Measurements from ENCODE around the gene ATP2B2.

The ATP2B2 gene

DNA sequence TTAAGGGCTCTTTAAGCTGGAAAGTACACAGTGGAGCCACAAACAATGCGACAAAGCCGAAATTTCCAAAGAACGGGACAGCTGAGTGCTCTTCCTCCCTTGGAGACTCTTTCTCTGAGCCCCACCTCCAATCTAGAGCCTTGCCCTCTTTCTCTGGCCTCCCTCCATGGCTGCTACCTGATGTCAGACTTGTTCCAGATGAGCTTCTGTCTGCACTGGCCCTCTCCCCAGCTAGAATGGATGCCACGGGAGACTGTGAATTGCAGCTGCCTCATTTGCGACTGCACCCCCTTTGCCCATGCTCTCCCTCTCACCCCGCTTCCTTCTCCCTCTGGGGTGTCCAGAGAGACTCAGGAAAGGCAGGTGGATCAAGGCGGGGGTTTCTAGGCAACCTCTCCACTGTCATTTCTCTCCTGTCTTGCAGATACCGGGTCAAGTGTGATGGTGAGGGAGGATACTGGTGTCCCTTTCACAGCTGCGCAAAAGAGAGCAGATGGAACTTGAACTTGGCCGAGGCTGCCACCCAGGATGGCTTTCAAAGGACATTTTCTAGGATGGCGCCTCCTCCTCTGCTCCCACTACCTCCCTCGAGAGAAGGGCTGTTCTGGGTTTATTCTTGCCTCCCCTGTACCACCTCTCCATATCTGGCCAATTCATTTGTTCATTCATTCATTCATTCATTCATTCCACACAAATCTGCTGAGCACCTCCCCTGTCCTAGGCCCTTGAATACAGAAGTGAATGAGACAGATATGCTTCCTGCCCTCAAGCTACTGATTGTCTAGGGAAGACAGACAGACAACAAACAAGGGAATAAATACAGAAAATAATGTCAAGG is 12.8 kb downstream of the ATP2B2 start:
- no peak for DNase-seq

GRCh38 chr3:10489746-10490483 is 15.5 kb downstream of the ATP2B2 start:
- no peak for DNase-seq

- DNase-seq: no peak
Observed at GRCh38 chr3:10487988-10488633, 17.3 kb downstream of the ATP2B2 start.

DNA sequence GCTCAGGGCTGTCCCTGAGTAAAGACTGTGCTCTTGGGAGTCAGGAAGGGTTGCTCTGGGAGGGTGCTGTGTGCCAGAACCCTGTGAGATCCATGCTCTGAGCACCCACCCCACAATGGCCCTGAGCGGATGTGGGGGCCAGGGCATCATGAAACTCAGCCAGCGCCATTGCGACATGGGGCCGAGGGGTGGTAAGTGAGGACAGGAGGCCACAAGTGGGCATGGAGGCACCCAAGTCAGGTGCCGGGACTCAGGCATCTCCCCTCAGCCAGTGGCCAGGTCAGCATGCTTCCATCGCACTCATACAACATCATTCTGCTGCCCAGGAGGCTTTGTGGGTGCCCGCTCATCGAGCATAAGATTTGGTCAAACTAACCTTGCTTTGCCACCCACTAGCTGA is 19.6 kb downstream of the ATP2B2 start:
- DNase-seq: no peak

DNA sequence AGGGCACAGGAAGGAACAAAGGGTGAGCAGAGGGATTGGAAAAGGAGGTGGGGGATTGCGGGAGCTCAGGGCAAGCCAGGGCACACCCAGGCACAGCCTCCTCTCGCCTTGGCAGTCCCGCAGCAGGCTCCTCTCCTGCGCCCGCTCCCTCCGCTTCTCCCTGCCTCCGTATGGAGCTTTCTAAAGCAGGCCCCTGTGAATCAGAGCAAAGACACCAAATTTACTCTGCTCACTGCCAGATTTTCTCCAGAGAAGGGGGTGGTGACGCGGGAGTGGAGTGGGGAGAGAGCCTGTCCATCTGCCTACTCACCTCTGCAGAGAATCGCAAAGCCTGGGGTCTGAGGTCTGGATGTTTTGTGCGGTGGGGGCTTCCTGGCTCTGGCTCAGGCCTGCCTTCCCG is 20.0 kb downstream of the ATP2B2 start:
- DNase-seq: no peak

- no peak for DNase-seq
Observed at GRCh38 chr3:10484709-10485108, 20.7 kb downstream of the ATP2B2 start.

GRCh38 chr3:10483686-10484345 is 21.6 kb downstream of the ATP2B2 start:
- no peak for DNase-seq

DNA sequence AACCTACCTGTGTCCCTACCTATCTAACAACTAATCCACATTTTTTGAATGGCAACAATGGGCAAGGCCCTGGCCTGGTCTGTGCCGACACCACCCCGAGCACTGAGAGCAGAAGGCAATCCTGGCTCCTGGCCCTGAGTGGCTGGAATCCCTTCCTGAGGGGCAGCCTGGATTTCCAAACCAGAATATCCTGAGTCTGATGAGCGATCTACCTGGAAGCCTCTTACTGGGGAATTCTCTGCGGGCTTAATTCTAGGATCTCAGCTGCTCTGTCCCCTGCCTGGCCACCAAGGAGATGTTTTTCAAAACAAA is 22.1 kb downstream of the ATP2B2 start:
- DNase-seq: no peak

GRCh38 chr3:10482631-10483363 is 22.6 kb downstream of the ATP2B2 start:
- DNase-seq: no peak

DNA sequence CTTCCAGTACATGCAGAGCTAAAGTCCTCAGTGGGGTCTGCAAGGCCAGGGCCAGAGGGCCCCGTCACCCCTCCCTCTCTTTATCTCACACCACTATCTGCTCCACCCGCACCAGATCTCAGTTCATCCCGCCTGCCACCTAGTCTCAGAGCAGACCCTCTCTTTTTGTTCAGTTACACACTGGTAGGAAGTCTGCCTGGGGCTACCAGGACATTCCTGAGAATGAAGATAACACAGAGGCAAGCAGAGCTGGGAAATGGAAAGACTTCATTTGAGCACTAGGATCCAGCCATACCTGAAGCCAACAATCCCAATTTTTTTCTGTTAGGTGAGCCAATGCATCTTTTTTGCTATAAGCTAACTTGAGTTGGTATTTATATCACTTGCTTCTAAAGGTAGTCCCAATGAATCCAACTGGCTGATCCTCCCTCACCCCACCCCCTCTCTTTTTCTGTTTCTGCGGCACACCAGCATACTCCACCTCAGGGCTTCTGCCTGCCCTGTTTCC is 24.5 kb downstream of the ATP2B2 start:
- DNase-seq: no peak

- no peak for DNase-seq
Observed at GRCh38 chr3:10479311-10479710, 26.1 kb downstream of the ATP2B2 start.

GRCh38 chr3:10475983-10476382 is 29.4 kb downstream of the ATP2B2 start:
- no peak for DNase-seq

DNA sequence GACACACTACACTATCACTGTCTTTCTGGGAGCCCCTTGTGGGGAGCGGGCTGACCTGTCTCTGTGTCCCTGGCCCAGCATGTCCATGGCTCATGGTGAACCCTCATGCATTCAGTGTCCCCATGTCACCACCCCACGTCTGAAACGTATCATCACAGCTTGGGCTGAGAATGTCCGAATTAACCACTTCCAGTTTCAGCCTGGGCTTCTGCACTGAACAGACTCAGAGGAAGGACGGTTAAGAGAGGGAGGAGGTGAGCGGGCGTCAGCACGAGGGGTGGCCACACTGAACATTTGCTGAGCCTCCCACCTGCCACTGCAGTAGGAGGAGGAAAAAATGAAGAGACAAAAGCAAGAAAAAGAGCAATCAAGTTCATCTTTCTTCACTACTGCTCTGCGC is 30.5 kb downstream of the ATP2B2 start:
- no peak for DNase-seq

- DNase-seq: no peak
Observed at GRCh38 chr3:10474275-10474646, 31.1 kb downstream of the ATP2B2 start.

GRCh38 chr3:10473581-10474274 is 31.7 kb downstream of the ATP2B2 start:
- no peak for DNase-seq

DNA sequence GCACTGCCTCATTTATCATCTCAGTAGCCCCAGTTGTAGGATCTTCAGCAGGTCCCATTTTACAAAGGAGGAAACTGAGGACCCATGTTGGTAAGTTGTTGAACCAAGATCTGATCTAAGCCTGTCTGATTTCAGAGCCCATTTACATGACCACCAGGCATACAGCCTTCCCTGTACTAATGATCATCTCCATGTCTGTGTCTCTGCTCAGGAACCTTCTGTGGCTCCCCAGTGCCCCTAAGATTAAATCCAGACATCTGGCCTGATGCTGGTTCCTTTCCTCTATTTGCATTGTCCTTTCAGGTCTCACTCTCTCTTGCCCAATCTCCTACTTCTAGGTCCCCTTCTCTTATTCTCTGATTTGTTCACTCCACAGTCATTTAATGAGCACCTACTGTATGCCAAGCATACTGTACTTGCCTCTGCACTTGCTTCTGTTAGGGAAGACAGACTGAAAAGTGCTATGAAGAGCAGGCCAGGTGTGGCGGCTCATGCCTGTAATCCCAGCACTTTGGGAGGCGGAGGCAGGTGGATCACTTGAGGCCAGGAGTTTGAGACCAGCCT is 32.4 kb downstream of the ATP2B2 start:
- no peak for DNase-seq

- DNase-seq: no peak
Observed at GRCh38 chr3:10471054-10471688, 34.2 kb downstream of the ATP2B2 start.

- DNase-seq: no peak
Observed at GRCh38 chr3:10470120-10471053, 35.0 kb downstream of the ATP2B2 start.

DNA sequence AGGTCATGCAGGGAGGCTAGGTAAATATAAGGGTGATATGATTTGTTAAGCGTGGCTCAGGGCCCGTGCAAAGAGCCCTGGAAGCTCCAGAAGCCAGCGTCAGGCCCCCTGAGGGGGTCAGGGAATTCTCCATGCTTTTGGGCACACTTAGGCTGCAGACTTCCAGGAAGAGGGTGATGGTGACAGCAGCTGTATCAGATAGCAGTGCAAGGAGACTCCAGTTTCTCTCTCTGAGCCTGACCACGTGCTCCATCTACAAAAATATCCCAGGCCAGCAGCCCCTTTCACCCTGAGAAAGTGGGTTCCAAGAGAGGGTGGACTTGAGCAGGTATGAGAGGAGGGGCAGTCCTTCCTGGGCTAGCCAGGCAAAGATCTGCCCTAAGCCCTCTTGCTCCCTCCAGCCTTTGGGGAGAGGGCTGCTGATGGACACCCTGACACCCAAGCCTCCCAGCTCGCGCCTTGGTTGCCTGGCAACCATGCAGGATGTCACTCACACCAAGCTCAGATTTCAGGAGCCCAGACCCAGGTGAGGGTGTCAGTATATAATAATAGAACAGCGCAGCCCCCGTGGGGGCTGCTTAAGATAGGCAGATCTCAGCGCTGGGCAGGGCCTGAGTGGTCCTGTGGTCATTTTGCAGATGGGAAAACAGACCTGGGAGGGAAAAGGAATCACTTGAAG is 35.8 kb downstream of the ATP2B2 start:
- no peak for DNase-seq

Measured in CD4-positive, alpha-beta T cell treated with Interleukin-6 for 4 hours (primary cell).